Measurements from ENCODE around the gene DIS3L.

DNA sequence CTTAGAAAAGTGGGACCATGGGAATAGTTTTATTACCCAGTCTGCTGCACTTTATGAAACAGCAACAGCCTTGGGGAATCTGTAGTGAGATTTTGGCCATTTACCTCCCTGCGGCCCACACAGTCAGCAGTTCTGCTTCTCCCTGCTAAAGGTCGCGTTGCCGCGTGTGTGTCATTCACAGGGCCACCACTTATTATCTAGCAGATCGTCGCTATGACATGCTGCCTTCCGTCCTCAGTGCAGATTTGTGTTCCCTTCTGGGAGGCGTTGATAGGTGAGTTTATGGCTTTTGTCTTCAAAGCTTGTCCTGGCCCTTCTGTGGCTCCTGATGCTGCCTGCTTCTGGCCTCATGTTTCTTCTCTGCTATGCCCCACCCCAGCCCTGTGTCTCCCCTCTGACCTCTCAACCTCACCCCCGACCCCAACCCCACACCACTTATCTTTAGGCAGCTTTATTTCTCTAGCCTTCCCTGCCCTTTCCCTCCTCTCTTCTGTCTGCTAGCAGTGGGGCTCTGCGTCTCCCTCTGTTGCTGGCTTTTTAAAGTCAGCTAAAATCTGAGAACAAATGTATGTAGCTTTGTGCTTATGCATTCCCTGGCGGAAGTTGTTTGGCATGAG lies 30.1 kb downstream of the DIS3L start:
- TF ChIP-seq, protein P1, sequence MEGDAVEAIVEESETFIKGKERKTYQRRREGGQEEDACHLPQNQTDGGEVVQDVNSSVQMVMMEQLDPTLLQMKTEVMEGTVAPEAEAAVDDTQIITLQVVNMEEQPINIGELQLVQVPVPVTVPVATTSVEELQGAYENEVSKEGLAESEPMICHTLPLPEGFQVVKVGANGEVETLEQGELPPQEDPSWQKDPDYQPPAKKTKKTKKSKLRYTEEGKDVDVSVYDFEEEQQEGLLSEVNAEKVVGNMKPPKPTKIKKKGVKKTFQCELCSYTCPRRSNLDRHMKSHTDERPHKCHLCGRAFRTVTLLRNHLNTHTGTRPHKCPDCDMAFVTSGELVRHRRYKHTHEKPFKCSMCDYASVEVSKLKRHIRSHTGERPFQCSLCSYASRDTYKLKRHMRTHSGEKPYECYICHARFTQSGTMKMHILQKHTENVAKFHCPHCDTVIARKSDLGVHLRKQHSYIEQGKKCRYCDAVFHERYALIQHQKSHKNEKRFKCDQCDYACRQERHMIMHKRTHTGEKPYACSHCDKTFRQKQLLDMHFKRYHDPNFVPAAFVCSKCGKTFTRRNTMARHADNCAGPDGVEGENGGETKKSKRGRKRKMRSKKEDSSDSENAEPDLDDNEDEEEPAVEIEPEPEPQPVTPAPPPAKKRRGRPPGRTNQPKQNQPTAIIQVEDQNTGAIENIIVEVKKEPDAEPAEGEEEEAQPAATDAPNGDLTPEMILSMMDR (IDR thresholded peaks at IDR 0.05 in 4 of 5, conservative IDR thresholded peaks at IDR 0.05 in 1 of 5): no peak
- no peak for TF ChIP-seq POLR2A (IDR thresholded peaks at IDR 0.05)
